GM21528 (cell line): Measurements from ENCODE around the gene ARMC2.
A peak's percentile ranks its signal among the peaks of the same experiment; 100 is the strongest.
"Not testable (repeated sequence)": the region's sequence is repeated elsewhere in the genome, so short reads cannot be mapped to it uniquely, and the experiment has no call there.

Experiments
- ATAC-seq: cut with Tn5 transposase; IDR thresholded peaks from one replicate; pipeline ENCODE4 v1.9.1; 2021; ENCODE audit warnings: mild to moderate bottlenecking, moderate library complexity; ENCODE audit not compliant: unreplicated experiment, low FRiP score

ARMC2 gene, protein sequence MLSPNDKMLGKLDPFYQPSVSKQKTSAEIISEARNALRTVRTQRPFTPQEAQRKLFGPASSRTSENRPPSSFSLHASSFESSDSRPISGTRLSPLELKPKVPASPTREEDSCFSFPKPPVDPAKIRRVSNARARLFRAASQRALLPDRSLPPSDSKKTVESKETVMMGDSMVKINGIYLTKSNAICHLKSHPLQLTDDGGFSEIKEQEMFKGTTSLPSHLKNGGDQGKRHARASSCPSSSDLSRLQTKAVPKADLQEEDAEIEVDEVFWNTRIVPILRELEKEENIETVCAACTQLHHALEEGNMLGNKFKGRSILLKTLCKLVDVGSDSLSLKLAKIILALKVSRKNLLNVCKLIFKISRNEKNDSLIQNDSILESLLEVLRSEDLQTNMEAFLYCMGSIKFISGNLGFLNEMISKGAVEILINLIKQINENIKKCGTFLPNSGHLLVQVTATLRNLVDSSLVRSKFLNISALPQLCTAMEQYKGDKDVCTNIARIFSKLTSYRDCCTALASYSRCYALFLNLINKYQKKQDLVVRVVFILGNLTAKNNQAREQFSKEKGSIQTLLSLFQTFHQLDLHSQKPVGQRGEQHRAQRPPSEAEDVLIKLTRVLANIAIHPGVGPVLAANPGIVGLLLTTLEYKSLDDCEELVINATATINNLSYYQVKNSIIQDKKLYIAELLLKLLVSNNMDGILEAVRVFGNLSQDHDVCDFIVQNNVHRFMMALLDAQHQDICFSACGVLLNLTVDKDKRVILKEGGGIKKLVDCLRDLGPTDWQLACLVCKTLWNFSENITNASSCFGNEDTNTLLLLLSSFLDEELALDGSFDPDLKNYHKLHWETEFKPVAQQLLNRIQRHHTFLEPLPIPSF

DNA sequence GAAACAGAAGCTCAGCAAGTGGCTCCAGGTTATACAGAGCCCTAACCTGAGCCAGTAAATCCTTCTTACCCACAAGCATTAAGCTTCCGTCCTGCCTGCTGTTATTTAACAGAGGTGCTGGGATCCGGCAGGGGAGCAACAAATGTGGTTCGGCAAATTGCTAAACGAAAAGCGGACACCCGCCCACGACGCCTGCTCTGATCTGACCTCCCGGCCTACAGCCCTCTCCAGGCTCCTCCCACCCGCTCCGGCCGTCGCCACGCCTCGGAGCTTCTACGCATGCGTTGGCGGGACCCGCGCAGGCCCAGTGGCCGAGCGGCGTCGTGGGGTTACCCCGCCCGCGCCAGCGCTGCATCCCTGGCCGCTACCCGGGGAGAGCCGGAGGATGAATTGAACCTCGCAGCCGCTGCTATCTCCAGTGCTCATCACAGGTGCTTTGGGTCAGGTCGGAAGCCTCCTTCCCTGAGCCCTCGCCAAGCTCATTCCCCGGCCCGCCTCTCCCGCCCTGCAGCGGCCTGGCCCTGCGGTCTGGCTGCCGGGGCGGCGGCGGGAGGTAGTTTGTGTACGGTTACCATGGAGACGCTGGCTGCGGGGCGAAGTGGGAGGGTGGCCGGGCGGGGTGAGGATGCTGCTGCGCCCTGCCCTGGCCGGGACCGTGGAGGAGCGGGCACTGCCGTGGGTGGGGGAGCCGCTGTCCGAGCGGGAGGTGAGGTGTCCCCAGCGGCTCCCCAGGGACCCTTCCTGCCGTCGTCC is at the start of gene ARMC2:
TSS of gene ARMC2 (plus strand) at position 307 of the 753 bp plus-strand sequence. CDS start 5,846 bp downstream, outside the sequence.
- ATAC-seq = peak; percentile 94

- no peak for ATAC-seq
These were observed 49.4 kb upstream of the ARMC2 start for GRCh38 chr6:108798670-108799353.

DNA sequence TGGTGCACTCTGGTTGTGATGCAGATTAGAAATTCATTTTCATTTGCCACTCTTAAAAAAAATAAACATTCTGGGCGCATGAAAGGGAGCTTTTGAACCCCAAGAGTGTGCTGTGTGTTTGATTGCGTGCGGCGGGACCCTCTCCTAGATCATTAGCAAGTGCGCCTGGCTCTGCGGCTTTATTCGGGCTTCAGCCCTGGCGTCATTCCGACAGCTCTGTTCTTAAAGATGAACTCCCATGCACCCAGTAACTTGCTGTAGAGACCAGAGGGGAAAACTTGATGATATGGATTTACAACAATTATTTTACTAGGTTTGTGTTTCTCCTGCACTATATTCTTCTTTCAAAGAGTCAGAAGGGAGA is 48.9 kb upstream of the ARMC2 start:
- ATAC-seq = no peak

GRCh38 chr6:108799791-108800190 is 48.4 kb upstream of the ARMC2 start:
- no peak for ATAC-seq

DNA sequence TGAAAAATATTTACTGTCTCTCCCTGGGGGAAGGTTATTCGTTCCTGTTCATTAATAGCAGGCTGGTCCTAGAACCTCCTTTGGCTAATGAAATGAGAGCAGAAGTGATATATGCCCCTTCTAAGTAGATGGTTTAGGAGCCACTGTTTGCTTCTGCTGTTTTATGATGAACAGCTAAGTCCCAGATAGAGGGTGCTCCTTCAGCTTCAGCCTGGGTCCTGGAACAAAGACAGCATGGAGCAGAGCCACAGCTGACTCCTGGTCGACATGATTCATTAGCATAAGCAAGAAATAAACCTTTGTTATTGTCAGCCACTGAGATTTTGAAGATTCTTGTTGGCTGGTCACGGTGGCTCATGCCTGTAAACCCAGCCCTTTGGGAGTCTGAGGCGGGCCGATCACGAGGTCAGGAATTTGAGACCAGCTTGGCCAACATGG is 47.8 kb upstream of the ARMC2 start:
- no peak for ATAC-seq

- ATAC-seq = no peak
These were observed 46.9 kb upstream of the ARMC2 start for GRCh38 chr6:108801366-108801765.

DNA sequence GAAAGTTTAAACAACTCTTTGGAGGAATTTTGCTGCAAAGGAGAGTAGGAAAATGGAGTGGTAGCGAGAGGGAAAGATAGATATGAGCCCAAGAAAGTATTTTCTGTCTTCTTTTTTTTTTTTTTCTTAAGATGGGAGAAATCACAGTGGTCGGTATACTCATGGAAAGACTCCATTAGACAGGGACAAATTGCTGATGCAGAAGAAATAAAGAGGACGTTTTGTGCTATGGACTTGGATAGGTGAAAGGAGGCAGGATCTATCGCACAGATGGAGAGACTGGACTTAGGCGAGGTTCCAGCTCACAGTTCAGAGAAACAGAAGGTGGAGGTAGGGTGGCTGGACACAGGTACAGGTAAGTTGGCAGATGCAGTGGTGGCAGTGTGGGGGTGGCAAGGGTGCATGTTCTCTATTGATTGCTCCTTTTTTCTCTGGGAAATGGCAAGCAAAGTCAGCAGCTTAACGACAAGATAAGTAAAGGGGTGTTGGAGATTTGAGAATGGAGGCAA is 44.2 kb upstream of the ARMC2 start:
- no peak for ATAC-seq

GRCh38 chr6:108804956-108805355 is 43.3 kb upstream of the ARMC2 start:
- no peak for ATAC-seq

- ATAC-seq = peak; percentile 90
These were observed 42.5 kb upstream of the ARMC2 start for GRCh38 chr6:108805611-108806167.

- ATAC-seq = peak; percentile 34
These were observed 42.1 kb upstream of the ARMC2 start for GRCh38 chr6:108806171-108806570.

GRCh38 chr6:108806665-108807064 is 41.6 kb upstream of the ARMC2 start:
- ATAC-seq = no peak

DNA sequence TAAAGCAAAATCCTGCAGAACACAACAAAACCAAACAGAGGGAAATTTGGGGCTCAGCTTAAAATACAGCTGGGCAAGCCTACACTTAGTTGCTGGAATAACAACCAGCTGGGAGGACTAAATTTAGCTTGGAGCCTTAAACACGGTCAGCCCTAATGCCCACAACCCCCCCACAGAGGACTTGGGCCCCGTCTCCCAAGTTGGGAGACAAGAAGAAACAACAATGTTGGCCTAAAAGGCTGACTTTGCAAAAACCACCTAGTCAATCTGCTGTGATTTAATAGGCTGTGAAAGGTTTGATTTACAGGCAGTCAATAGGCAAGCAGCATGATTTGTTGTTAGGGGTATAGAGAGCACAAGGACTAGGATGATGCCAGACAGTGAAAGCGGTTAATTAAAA is 40.3 kb upstream of the ARMC2 start:
- ATAC-seq = no peak

DNA sequence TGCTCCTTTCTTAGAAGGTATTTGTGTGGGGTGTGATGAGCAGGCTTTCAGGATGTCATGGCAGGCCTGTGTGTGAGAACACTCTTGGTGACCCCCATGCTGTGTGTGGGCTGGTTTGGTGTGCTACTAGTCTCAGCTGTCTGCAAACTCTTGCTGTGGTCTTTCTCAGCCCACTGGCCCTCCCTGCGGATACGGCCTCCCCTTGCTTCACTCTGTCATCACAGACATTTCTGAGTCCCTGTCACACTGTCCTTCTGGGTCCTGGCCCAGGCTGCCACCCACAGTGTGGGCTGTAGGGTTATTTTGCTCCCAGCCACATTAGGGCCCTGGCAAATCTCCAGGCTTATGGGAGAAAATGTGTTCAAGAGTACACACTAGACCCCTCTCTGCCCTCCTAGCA is 39.0 kb upstream of the ARMC2 start:
- no peak for ATAC-seq

GRCh38 chr6:108810057-108810643 is 38.1 kb upstream of the ARMC2 start:
- ATAC-seq = no peak

DNA sequence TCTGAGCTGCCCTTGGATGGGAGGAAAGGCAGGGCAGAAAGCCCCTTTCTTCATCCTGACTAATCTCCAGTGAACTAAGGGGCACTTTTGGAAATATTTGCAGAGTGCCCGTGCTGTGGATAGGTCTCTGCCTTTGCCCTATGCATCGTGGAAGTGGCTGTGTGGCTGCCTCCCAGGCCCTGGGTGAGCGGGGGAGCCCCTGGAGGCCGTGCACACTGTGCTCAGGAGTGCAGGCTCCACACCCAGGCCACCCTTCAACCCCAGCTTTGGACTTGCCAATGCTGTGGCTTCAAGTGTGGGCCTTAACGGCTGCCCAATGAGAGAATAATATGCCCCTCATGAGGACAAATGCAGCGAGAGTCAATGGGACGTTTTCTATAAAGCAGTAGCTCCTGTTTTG is 36.7 kb upstream of the ARMC2 start:
- ATAC-seq = no peak

DNA sequence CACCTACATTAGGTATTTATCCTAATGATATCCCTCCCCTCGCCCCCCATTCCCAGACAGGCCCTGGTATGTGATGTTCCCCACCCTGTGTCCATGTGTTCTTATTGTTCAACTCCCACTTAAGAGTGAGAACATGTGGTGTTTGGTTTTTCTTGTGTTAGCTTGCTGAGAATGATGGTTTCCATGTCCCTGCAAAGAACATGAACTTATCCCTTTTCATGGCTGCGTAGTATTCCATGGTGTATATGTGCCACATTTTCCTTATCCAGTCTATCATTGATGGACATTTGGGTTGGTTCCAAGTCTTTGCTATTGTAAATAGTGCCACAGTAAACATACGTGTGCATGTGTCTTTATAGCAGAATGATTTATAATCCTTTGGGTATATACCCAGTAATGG is 35.0 kb upstream of the ARMC2 start:
- not testable (repeated sequence) for ATAC-seq

DNA sequence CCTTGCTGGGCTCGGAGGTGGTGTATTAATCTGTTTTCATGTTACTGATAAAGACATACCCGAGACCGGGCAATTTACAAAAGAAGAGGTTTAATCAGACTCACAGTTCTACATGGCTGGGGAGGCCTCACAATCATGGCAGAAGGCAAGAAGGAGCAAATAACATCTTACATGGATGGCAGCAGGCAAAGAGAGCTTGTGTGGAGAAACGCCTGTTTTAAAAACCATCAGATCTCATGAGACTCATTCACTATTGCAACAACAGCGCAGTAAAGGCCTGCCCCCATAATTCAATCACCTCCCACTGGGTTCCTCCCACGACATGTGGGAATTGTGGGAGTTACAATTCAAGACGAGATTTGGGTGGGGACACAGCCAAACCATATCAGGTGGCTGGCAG is 30.9 kb upstream of the ARMC2 start:
- not testable (repeated sequence) for ATAC-seq

GRCh38 chr6:108820006-108820405 is 28.2 kb upstream of the ARMC2 start:
- no peak for ATAC-seq

GRCh38 chr6:108822401-108822800 is 25.8 kb upstream of the ARMC2 start:
- ATAC-seq = no peak
